Neural cell (in vitro differentiated cells): Measurements from ENCODE around the gene NOC2L.

Experiments
- POLR2AphosphoS5 ChIP-seq: IDR thresholded peaks from 2 replicates; pipeline ENCODE4 v1.6.1; 2012
- TAF1 ChIP-seq: IDR thresholded peaks from 2 replicates; pipeline ENCODE4 v1.6.1; 2012; ENCODE audit warnings: low read depth
- TF ChIP-seq, protein P1 (sequence below): fragments of 450-650 bp; IDR thresholded peaks from 2 replicates; pipeline ENCODE4 v1.5.1; 2014; ENCODE audit warnings: antibody characterized with exemption, mild to moderate bottlenecking, moderate library complexity; ENCODE audit not compliant: poor library complexity, severe bottlenecking

DNA sequence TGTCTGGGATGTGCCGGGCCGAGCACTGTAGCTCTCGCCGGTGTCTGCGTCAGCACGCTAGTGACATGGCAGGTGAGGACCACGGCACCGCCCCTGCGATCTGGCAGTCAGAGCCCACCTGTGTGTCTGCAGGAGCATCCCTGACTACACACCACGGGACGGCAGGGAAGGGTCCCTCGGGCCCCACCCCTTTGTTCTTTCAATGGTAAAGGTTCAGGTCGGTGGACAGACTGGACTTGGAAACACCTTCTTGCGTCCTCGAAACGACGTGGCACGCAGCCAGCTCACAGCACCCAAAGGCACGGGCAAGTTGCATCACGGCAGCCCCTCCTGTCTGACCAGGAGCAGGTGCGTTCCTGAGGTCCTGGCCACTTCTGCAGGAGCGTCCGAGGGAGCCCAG is 39.0 kb downstream of the NOC2L start:
- TF ChIP-seq, protein P1, sequence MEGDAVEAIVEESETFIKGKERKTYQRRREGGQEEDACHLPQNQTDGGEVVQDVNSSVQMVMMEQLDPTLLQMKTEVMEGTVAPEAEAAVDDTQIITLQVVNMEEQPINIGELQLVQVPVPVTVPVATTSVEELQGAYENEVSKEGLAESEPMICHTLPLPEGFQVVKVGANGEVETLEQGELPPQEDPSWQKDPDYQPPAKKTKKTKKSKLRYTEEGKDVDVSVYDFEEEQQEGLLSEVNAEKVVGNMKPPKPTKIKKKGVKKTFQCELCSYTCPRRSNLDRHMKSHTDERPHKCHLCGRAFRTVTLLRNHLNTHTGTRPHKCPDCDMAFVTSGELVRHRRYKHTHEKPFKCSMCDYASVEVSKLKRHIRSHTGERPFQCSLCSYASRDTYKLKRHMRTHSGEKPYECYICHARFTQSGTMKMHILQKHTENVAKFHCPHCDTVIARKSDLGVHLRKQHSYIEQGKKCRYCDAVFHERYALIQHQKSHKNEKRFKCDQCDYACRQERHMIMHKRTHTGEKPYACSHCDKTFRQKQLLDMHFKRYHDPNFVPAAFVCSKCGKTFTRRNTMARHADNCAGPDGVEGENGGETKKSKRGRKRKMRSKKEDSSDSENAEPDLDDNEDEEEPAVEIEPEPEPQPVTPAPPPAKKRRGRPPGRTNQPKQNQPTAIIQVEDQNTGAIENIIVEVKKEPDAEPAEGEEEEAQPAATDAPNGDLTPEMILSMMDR = no peak
- TF ChIP-seq POLR2AphosphoS5 (no peak), TAF1 (no peak)
